Stomach (tissue), 4 donors: ENCODE measurements around the gene NELL1.

Experiments
- CTCF ChIP-seq, 7 experiments: fragments of 450-650 bp in 4 of 7; fragments of 200-600 bp in 3 of 7; sonication (generic) in 3 of 7; IDR thresholded peaks; one replicate each; pipeline ENCODE4 v1.5.1; 2016 to 2019; ENCODE audit warnings: antibody characterized with exemption in 7 of 7, control low read depth in 2 of 7, mild to moderate bottlenecking in 1 of 7
- POLR2A ChIP-seq, 4 donors: fragments of 450-650 bp; IDR thresholded peaks; one replicate each; pipeline ENCODE4 v1.6.1; 2016; ENCODE audit warnings: antibody characterized with exemption in 4 of 4, control low read depth in 2 of 4, mild to moderate bottlenecking in 1 of 4, moderate library complexity in 1 of 4
- POLR2AphosphoS5 ChIP-seq, 3 donors: sonication (generic); formaldehyde crosslinking; IDR thresholded peaks; one replicate each; pipeline ENCODE4 v1.6.1; 2016; ENCODE audit warnings: antibody characterized with exemption in 3 of 3

- no peak for TF ChIP-seq POLR2A (IDR thresholded peaks at IDR 0.05)
- no peak for TF ChIP-seq CTCF (IDR thresholded peaks at IDR 0.05)
- TF ChIP-seq POLR2AphosphoS5 (IDR thresholded peaks at IDR 0.05): no peak
Measured at GRCh38 chr11:21048626-21049025, 379.2 kb downstream of the NELL1 start.
